Stimulated activated CD8-positive, alpha-beta memory T cell treated with anti-CD3 and anti-CD28 coated beads, Interleukin-15, amount 100 ng/mL, for 48 hours (primary cell): ENCODE results near the gene TXLNG.

Experiments used
- DNase-seq, 2 donors: peaks; one replicate each; pipeline ENCODE4 v3.0.0-alpha.2; 2020; ENCODE audit warnings: low read depth in 2 of 2

The TXLNG gene

DNA sequence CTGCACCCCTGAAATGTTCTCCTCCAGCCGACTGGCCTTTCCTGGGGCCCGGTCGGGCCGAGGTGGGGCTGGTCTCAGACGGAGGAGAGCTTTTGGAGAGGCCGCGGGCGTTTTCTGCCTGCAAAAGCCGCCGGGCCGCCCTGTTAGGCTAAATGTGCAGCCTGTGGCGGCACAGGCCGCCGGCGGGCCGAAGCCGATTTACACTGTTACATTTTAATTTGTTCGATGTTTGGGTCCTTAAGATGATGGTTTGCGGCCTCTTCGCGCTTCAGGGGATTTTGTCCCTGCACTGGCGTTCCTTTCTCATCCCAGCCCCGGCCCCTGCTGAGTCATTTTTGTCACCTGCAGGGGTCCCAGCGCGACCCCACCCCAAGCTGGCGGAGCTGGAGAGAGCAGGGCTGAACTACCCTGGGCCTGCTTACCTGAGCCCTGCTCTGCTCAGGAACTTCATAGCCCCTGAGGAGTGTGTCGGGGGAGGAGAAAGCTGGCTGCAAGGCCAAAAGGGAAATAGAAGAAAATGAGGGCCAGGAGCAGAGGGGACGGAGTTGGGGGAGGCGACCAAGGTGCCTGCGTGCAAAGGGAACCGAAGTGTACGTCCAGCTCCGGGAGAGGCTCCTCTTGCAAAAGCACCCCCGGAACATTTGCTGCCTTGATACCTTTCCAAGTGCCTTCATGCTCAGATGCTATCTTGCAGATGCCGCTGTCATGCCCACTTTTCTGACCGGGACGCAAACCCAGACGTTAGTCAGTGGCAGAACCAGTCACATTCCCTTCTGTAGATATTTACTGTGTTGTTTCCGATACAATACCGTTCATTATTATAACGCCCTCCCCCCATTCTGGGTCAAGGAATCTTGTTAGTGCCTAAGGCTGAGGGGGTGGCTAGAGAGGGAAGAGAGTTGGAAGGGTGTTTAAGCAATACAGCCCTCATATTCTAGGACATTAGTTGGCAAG, 84.9 kb downstream of the TXLNG start:
- no peak for DNase-seq

DNA sequence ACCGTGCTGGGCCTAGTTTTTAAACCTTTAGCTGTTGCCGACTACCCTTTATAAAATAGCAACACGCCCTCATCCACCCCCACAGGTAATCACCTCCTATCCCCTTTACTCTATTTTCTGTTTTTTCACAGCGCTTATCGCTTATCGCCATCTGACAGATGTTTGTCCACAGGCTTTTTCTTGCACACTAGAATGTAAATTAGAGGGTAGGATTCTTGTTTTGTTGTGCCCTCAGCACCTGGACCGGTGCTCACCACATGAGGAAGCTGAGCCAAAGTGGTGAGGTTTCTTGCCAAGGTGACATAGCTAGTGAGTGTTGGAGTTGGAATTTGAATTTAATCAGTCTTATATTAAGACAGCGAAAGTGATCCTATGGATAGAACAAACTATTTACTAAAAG, 86.8 kb downstream of the TXLNG start:
- no peak for DNase-seq

DNA sequence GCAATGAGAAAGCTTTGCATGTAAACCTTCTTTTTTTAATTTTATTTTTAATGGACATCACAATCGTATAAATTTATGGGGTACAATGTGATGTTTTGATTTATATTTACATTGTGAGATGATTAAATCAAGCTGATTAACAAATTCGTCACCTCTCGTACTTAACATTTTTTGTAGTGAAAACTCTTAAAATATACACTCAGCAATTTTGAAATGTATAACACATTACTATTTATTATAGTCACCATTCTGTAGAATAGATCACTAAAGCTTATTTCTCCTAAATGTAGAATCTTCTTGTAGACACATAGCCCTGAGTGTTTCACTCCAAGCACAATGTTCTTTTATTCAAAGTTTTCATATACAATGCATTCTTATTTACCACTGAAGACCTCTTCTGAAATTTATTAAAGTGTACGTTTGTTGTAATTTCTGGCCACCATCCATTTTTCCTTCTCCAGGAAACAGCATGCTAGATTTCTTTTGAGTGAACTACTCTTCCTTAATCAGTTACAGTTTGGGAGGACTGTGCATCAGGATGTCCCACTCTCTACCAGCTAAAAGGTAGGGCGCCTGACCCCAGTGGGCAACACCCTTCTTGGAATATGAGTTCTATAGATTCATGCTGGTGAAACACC, 88.3 kb downstream of the TXLNG start:
- no peak for DNase-seq

DNA sequence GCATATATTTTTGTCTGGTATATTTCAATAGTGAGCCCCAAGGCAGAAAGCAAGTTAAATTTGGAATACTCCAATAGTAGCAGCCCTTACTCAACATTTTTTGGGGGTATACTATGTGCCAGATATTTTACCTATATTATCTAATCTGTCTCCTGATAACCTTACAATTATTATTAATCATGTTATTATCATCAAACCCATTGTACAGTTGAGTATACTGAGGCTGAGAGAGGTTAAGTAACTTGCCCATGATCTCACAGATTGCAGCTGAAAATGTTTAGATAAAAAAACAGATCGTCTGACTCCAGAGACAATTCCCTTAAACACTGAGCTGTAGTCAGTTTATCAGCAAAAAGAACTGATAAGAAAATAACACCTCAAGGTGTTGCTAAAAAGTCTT, 90.4 kb downstream of the TXLNG start:
- DNase-seq = no peak

DNA sequence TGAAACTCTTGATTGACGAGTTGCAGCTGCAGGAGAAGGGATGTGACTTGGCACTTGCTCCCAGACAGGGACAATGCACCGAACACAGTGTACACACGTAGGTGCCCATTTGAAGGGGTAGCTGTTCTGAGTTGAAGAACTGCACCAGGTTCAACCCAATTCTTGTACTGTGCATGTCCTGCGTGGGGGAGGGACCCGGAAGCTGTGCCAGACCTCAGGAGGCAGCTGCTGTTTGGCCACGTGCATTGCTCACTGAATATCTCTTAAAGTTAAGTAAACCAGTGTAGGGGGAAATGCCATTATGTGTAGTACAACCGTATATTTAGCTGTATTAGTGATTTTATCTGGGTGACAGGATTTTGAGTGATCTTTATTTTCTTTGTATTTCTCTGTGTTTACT, 95.9 kb downstream of the TXLNG start:
- no peak for DNase-seq

DNA sequence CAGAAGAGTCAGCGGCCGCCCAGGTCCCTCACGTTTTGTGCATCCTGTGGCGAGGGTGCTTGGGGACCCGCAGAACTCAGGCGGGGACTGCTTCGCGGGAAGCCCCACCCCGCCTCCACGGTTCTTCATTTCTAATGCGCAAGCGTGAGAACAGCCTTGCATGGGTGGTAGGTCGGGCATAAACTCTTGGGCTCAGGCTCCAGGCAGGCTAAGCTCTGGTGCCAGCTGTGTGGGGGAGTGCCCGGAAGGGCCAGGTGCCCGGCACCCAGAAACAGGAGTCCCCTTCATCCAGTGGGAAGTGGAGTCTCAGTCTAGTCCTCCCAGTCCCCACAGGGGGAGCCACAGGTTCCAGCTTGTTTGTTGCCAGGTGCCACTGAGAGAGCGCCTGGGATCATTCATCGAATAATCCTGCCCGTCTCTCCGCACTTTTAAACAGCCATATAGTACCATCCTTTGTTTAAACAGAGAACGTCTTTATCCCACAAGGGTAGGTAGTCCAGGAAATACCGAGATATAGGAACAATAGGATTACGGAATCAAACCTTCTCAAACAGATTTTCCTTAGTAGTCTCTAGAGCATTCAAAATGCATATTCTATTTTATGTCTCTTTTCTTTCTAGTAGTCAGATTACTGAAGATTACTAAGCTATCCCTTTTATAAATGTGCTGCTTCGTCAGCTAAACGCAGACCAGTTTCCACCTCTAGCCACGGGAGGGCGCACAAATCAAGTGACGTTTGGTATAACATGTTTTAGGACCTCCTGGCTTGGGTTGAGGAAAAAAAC, 96.6 kb downstream of the TXLNG start:
- DNase-seq = peak; percentile 32 to 34

DNA sequence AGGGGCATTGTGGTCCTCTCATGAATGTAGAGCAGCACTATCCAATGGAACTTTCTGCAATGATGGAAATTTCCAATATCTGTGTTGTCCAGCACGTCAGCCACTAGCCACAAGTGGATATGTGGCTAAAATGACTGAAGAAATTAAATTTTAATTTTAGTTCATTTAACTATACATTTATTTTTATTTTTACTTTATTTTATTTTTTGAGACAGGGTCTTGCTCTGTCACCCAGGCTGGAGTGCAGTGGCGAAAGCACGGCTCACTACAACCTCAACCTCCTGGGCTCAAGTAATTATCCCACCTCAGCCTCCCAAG, 97.2 kb downstream of the TXLNG start:
- no peak for DNase-seq

DNA sequence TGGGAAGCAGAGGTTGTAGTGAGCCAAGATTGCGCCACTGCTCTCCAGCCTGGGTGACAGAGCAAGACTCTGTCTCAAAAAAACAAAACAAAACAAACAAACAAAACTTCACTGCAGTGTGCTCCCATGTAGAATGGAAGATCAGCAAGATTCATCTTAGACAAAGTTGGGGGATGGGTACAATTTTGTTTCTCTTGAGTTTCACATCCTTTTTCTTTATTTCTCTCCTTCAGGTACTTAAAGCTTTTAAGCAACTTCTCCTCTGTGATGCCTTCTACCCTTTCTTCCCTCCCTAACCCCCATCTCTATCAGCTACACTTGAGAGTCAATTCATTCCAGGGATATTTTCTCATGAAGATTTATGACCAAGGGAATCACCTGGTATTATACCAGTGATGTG, 99.4 kb downstream of the TXLNG start:
- no peak for DNase-seq

DNA sequence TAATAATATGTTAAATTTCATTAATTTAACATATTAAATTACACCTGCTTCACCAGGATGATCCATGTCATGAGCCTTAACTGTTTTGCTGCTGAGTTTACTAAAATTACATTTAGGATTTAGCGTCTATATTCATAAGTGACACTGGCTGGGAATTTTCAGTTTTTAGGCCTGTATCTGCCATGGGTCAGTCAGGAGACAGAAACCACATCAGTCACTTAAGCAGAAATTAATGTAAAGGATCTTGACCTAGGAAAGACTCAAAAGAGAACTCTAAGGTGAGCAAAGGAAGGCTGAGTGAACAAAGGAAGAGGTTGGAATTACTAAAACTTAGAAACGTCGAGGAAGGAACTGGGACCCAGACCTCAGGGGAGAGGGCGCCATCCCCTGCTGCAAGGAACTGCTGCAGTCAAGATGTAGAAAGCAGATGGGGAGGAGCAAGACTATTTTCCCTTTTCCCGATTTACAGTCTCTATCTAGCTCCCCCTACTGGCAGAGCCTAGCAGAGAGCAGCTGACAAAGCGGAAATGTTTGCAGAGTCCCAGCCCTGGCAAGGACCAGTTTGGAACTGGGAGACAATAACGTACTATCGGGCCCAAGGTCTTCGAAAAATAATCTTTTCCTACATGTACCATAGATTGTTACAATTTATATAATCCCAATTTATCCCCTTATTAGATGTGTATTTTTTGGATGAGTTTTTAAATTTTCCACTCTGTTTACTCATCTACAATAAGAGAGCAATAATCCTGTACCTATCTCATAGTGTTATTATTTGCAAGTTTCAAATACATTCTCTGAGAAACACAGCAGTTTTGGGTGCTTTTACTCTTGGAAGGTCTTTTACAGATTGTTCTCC, 106.5 kb downstream of the TXLNG start:
- DNase-seq = peak in 1 of 2 donors; percentile 31
